ENCODE measurements around the gene MITD1. TPM values are rescaled to one million over a fixed set of nuclear protein-coding genes. Genes with fewer than 3 reads are reported as not detected.

Gene MITD1
- polyA plus RNA-seq, 4 donors = 27.6 to 51.2 (median 34.4) TPM

GRCh38 chr2:99127981-99128380 is 52.9 kb downstream of the MITD1 start:
- DNase-seq (no peak), FAIRE-seq (no peak)
- peaks cover 0 to 14% of the 10 kb centered on the region in 2 donors for H3K9me3 ChIP-seq (ENCODE audit: control insufficient read depth in 2 of 2, insufficient read depth in 1 of 2, low read depth in 1 of 2, low read length in 1 of 2)
- H3K36me3 ChIP-seq (ENCODE audit: control insufficient read depth in 3 of 3, insufficient read depth in 2 of 3, low read depth in 1 of 3, low read length in 3 of 3) = peaks cover 0 to 5% (median 2%) of the 10 kb centered on the region in 3 donors
- no peak overlapping the region for H3K4me3 ChIP-seq (ENCODE audit: low read depth in 1 of 3, low read length in 3 of 3)
- no peaks in the 10 kb centered on the region for H3K27me3 ChIP-seq (ENCODE audit: control insufficient read depth in 3 of 3, insufficient read depth in 3 of 3, low read length in 3 of 3)
- WGBS, 3 donors = 78 to 96% (median 95%) methylated on average over 2 of the region's 2 CpGs
- H3K27ac ChIP-seq (ENCODE audit: low read depth in 1 of 3, low read length in 2 of 3) = no peak overlapping the region
- H3K4me1 ChIP-seq (ENCODE audit: control insufficient read depth in 3 of 3, insufficient read depth in 2 of 3, low read depth in 1 of 3, low read length in 2 of 3) = no peaks in the 10 kb centered on the region

Other genes starting within 250 kb of the MITD1 start
- gene CRACDL, start 244.8 kb downstream of the MITD1 start, polyA plus RNA-seq = 10 to 100 TPM in 2 of 4 donors, 1 to 10 TPM in 2; 3.0 to 10.3 (median 7.3) TPM
- 10 to 100 TPM in 1 of 4 donors, 1 to 10 TPM in 3; 1.4 to 10.0 (median 5.2) TPM for gene C2orf15, start 39.4 kb downstream of the MITD1 start, polyA plus RNA-seq
- gene TSGA10, start 26.1 kb downstream of the MITD1 start, polyA plus RNA-seq = 10 to 100 TPM in 1 of 4 donors, 1 to 10 TPM in 3; 2.2 to 10.2 (median 2.3) TPM
- gene LIPT1, start 26.1 kb downstream of the MITD1 start, polyA plus RNA-seq = 10 to 100 TPM in 3 of 4 donors, 1 to 10 TPM in 1; 7.0 to 18.2 (median 11.8) TPM
- gene MRPL30, start 126 bp upstream of the MITD1 start, polyA plus RNA-seq = 10 to 100 TPM; 19.7 to 39.5 (median 24.0) TPM
- gene LYG2, start 74.6 kb upstream of the MITD1 start, polyA plus RNA-seq = under 1 TPM in 1 of 4 donors, not detected in 3; 0.10 TPM
- 10 to 100 TPM in 1 of 4 donors, 1 to 10 TPM in 3; 1.5 to 14.3 (median 3.6) TPM for gene LYG1, start 120.1 kb upstream of the MITD1 start, polyA plus RNA-seq
- gene TXNDC9, start 155.3 kb upstream of the MITD1 start, polyA plus RNA-seq = 10 to 100 TPM; 25.1 to 34.0 (median 29.6) TPM
- 10 to 100 TPM; 21.0 to 43.0 (median 32.1) TPM for gene EIF5B, start 156.3 kb upstream of the MITD1 start, polyA plus RNA-seq